GM12892 (cell line): Measurements from ENCODE around the gene VBP1.

ENCODE experiments used
- POLR2A ChIP-seq: IDR thresholded peaks from 2 replicates; pipeline ENCODE4 v1.6.1; 2011; ENCODE audit warnings: low read depth, low read length, control low read depth
- POLR2AphosphoS5 ChIP-seq: IDR thresholded peaks from 2 replicates; pipeline ENCODE4 v1.6.1; 2011; ENCODE audit warnings: low read depth, low read length, control low read depth
- TAF1 ChIP-seq: IDR thresholded peaks from 2 replicates; pipeline ENCODE4 v1.6.1; 2011; ENCODE audit warnings: low read depth, mild to moderate bottlenecking, control low read depth, low read length, borderline replicate concordance

DNA sequence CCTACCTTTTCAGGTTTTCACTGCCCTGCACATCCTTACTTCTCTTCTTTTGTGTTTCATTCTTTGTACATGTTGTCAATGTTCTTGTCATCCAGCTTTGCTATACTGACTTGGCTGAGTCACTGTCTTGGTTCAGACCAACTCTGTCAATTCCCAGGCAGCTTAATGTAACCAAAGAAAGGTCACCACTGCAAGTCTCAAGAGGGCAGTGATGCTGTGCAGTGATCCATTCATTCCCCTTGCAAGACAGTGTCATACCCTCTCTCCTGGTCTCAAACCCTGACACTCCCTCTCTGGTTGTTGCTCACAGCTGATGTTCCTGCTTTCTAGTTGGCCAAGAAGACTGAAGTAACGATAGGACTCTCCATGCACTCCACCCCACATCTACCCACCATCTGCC is 30.5 kb downstream of the VBP1 start:
- TF ChIP-seq POLR2AphosphoS5, result no peak
- TF ChIP-seq POLR2A, result no peak
- no peak for TF ChIP-seq TAF1
